Neural cell (in vitro differentiated cells): ENCODE results near the gene ACSS1. TPM values are rescaled to one million over a fixed set of nuclear protein-coding genes. Genes with fewer than 3 reads are reported as not detected.

Experiments
- H2AFZ ChIP-seq: fragments of 200-600, 300-800 bp; sonication (generic), shearing (Covaris generic); 2 replicates; pipeline ENCODE4 v1.6.0; 2014; ENCODE audit warnings: low read depth, mild to moderate bottlenecking, antibody characterized with exemption, low read length, moderate library complexity
- H3F3A ChIP-seq: fragments of 200-600 bp; shearing (Covaris generic); 2 replicates; pipeline ENCODE4 v1.6.1; 2016; ENCODE audit warnings: mild to moderate bottlenecking, moderate library complexity, mixed read lengths, antibody characterized with exemption, low read length; ENCODE audit not compliant: insufficient read depth, poor library complexity, severe bottlenecking
- H3K27ac ChIP-seq: fragments of 200-600, 300-800 bp; sonication (generic), shearing (Covaris generic); 2 replicates; pipeline ENCODE4 v1.5.1; 2014; ENCODE audit warnings: mild to moderate bottlenecking, low read length, moderate library complexity
- H3K27me3 ChIP-seq: fragments of 300-800, 200-600 bp; sonication (generic), shearing (Covaris generic); 2 replicates; pipeline ENCODE4 v1.6.0; 2014; ENCODE audit warnings: mild to moderate bottlenecking, low read depth, low read length, moderate library complexity; ENCODE audit not compliant: insufficient read depth
- H3K36me3 ChIP-seq: fragments of 300-800, 200-600 bp; sonication (generic), shearing (Covaris generic); 2 replicates; pipeline ENCODE4 v1.5.1; 2014; ENCODE audit warnings: mild to moderate bottlenecking, antibody characterized with exemption, low read length, moderate library complexity; ENCODE audit not compliant: insufficient read depth
- H3K4me2 ChIP-seq: fragments of 300-800, 200-600 bp; sonication (generic), shearing (Covaris generic); 2 replicates; pipeline ENCODE4 v1.6.0; 2014; ENCODE audit warnings: mild to moderate bottlenecking, low read length
- H3K4me3 ChIP-seq: fragments of 300-800, 200-600 bp; sonication (generic), shearing (Covaris generic); 2 replicates; pipeline ENCODE4 v1.5.1; 2014; ENCODE audit warnings: mild to moderate bottlenecking, low read length, moderate library complexity
- H3K79me2 ChIP-seq: fragments of 200-600 bp; shearing (Covaris generic); replicated peaks from 2 replicates; pipeline ENCODE4 v1.6.0; 2014; ENCODE audit warnings: mild to moderate bottlenecking, low read length, moderate library complexity; ENCODE audit not compliant: insufficient read depth
- H3K9ac ChIP-seq: fragments of 300-800, 200-600 bp; sonication (generic), shearing (Covaris generic); 2 replicates; pipeline ENCODE4 v1.6.1; 2016; ENCODE audit warnings: mild to moderate bottlenecking, low read length, mixed read lengths
- H3K9me2 ChIP-seq: fragments of 200-600 bp; shearing (Covaris generic); 2 replicates; pipeline ENCODE4 v1.6.1; 2016; ENCODE audit warnings: mild to moderate bottlenecking, low read length, mixed read lengths; ENCODE audit not compliant: insufficient read depth
- H3K9me3 ChIP-seq: fragments of 200-600, 300-800 bp; sonication (generic), shearing (Covaris generic); 2 replicates; pipeline ENCODE4 v1.6.1; 2016; ENCODE audit warnings: mild to moderate bottlenecking, mixed run types, low read length, moderate library complexity, mixed read lengths
- H4K20me1 ChIP-seq: fragments of 200-600 bp; shearing (Covaris generic); 2 replicates; pipeline ENCODE4 v1.6.1; 2016; ENCODE audit warnings: mild to moderate bottlenecking, mixed run types; ENCODE audit not compliant: insufficient read depth
- EP300 ChIP-seq: fragments of 450-650 bp; conservative IDR thresholded peaks from 2 replicates; pipeline ENCODE4 v1.6.1; 2014; ENCODE audit warnings: antibody characterized with exemption, mild to moderate bottlenecking, moderate library complexity; ENCODE audit not compliant: poor library complexity, severe bottlenecking
- EZH2 ChIP-seq: fragments of 200-600, 300-800 bp; shearing (Covaris generic), sonication (generic); IDR thresholded peaks from 2 replicates; pipeline ENCODE4 v1.6.1; 2014; ENCODE audit warnings: antibody characterized with exemption, low read length, borderline replicate concordance, mild to moderate bottlenecking; ENCODE audit not compliant: insufficient read depth, poor library complexity, severe bottlenecking
- MXI1 ChIP-seq: fragments of 450-650 bp; conservative IDR thresholded peaks from 2 replicates; pipeline ENCODE4 v1.6.1; 2014; ENCODE audit warnings: antibody characterized with exemption, mild to moderate bottlenecking; ENCODE audit not compliant: poor library complexity, severe bottlenecking
- POLR2AphosphoS5 ChIP-seq: IDR thresholded peaks from 2 replicates; pipeline ENCODE4 v1.6.1; 2012
- RAD21 ChIP-seq: fragments of 450-650 bp; conservative IDR thresholded peaks from 2 replicates; pipeline ENCODE4 v1.6.1; 2014; ENCODE audit warnings: antibody characterized with exemption, mild to moderate bottlenecking, moderate library complexity
- SMC3 ChIP-seq: fragments of 450-650 bp; conservative IDR thresholded peaks from 2 replicates; pipeline ENCODE4 v1.6.1; 2014; ENCODE audit warnings: antibody characterized with exemption, mild to moderate bottlenecking, moderate library complexity; ENCODE audit not compliant: poor library complexity
- TAF1 ChIP-seq: IDR thresholded peaks from 2 replicates; pipeline ENCODE4 v1.6.1; 2012; ENCODE audit warnings: low read depth
- polyA plus RNA-seq: library from polyadenylated mRNA; depleted of rRNA; stranded (reverse); fragments of >200 nt; gene quantifications from 2 replicates; pipeline ENCODE4 v1.2.3, GENCODE V29; 2014
- TF ChIP-seq, protein P1 (sequence below): fragments of 450-650 bp; IDR thresholded peaks from 2 replicates; pipeline ENCODE4 v1.5.1; 2014; ENCODE audit warnings: antibody characterized with exemption, mild to moderate bottlenecking, moderate library complexity; ENCODE audit not compliant: poor library complexity, severe bottlenecking
- TF ChIP-seq, protein P2 (sequence below): IDR thresholded peaks from 2 replicates; pipeline ENCODE4 v1.6.1; 2012; ENCODE audit warnings: borderline replicate concordance

Gene ACSS1
- polyA plus RNA-seq, 1 donor from 2014 or later, result not detected

- H3K36me3 ChIP-seq, result no peaks in the 10 kb centered on the region
- no peaks in the 10 kb centered on the region for H3K79me2 ChIP-seq
- TF ChIP-seq, protein P1, sequence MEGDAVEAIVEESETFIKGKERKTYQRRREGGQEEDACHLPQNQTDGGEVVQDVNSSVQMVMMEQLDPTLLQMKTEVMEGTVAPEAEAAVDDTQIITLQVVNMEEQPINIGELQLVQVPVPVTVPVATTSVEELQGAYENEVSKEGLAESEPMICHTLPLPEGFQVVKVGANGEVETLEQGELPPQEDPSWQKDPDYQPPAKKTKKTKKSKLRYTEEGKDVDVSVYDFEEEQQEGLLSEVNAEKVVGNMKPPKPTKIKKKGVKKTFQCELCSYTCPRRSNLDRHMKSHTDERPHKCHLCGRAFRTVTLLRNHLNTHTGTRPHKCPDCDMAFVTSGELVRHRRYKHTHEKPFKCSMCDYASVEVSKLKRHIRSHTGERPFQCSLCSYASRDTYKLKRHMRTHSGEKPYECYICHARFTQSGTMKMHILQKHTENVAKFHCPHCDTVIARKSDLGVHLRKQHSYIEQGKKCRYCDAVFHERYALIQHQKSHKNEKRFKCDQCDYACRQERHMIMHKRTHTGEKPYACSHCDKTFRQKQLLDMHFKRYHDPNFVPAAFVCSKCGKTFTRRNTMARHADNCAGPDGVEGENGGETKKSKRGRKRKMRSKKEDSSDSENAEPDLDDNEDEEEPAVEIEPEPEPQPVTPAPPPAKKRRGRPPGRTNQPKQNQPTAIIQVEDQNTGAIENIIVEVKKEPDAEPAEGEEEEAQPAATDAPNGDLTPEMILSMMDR, result no peak
- no peak for TF ChIP-seq POLR2AphosphoS5
- TF ChIP-seq TAF1, result no peak
- TF ChIP-seq, protein P2, sequence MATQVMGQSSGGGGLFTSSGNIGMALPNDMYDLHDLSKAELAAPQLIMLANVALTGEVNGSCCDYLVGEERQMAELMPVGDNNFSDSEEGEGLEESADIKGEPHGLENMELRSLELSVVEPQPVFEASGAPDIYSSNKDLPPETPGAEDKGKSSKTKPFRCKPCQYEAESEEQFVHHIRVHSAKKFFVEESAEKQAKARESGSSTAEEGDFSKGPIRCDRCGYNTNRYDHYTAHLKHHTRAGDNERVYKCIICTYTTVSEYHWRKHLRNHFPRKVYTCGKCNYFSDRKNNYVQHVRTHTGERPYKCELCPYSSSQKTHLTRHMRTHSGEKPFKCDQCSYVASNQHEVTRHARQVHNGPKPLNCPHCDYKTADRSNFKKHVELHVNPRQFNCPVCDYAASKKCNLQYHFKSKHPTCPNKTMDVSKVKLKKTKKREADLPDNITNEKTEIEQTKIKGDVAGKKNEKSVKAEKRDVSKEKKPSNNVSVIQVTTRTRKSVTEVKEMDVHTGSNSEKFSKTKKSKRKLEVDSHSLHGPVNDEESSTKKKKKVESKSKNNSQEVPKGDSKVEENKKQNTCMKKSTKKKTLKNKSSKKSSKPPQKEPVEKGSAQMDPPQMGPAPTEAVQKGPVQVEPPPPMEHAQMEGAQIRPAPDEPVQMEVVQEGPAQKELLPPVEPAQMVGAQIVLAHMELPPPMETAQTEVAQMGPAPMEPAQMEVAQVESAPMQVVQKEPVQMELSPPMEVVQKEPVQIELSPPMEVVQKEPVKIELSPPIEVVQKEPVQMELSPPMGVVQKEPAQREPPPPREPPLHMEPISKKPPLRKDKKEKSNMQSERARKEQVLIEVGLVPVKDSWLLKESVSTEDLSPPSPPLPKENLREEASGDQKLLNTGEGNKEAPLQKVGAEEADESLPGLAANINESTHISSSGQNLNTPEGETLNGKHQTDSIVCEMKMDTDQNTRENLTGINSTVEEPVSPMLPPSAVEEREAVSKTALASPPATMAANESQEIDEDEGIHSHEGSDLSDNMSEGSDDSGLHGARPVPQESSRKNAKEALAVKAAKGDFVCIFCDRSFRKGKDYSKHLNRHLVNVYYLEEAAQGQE, result no peak
- no peak for TF ChIP-seq SMC3
- no peak for TF ChIP-seq EZH2
- TF ChIP-seq EP300, result no peak
- TF ChIP-seq RAD21, result no peak
- H3K9ac ChIP-seq, result no peak overlapping the region
- no peak overlapping the region for H3K4me2 ChIP-seq
- H3K9me3 ChIP-seq, result no peaks in the 10 kb centered on the region
- H4K20me1 ChIP-seq, result no peaks in the 10 kb centered on the region
- no peak overlapping the region for H3K27ac ChIP-seq
- no peaks in the 10 kb centered on the region for H3K9me2 ChIP-seq
- H3F3A ChIP-seq, result no peaks in the 10 kb centered on the region
- H3K27me3 ChIP-seq, result peaks cover 68% of the 10 kb centered on the region
- no peak overlapping the region for H2AFZ ChIP-seq
- H3K4me3 ChIP-seq, result no peak overlapping the region
These were observed 1.2 kb upstream of the ACSS1 start for GRCh38 chr20:25058847-25059810.

DNA sequence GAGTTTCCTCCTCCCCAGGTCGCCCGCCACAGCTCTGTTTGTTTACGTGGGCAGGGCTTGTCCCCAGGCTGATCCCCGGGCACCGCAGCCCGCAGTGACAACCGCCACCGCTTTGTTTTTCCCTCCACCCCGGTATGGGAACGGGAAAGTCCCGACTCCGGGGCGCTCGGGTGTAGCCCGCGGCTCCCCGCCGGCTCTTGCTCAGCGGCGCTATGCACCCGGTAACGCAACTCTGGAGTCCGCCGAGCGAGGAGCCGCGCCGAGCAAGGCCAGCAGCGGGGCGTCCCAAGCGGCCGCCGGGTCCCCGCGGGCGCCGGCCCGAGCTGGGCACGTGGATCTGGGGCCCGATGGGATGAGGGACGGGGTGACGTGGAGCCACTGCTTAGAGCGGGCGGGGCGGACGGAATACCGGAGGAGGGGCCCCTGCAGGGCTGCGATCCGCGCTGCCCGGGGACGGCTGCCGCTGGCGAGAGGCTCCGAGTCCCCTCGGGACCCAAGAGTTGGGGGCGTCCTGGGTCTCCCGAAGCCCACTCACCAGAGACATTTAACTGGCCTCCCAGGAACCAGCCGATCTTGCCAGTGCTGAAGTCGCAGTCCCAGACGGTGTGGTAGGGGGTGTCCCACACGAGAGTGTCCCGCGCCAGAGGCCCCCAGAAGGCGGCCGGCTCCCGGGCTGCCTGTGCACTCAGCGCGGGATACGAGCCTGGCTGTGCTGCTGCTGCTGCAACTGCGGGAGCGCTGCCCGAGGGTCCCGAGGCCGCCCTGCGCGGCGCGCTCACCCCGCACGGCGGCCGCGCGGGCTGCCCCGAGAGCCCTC, 497 bp downstream of the ACSS1 start:
- no peaks in the 10 kb centered on the region for H4K20me1 ChIP-seq
- H3F3A ChIP-seq, result no peaks in the 10 kb centered on the region
- peak overlapping the region; percentile 68 for H3K4me3 ChIP-seq
- TF ChIP-seq EP300, result no peak
- TF ChIP-seq RAD21, result no peak
- no peak for TF ChIP-seq SMC3
- TF ChIP-seq MXI1, result no peak
- TF ChIP-seq EZH2, result no peak
- TF ChIP-seq, protein P1, result no peak
- no peak for TF ChIP-seq TAF1
- TF ChIP-seq POLR2AphosphoS5, result no peak
- TF ChIP-seq, protein P2, result no peak
- H2AFZ ChIP-seq, result no peak overlapping the region
- no peak overlapping the region for H3K27ac ChIP-seq
- H3K9ac ChIP-seq, result peak overlapping the region; percentile 40
- H3K9me2 ChIP-seq, result no peaks in the 10 kb centered on the region
- no peaks in the 10 kb centered on the region for H3K9me3 ChIP-seq
- no peaks in the 10 kb centered on the region for H3K79me2 ChIP-seq
- H3K27me3 ChIP-seq, result peaks cover 68% of the 10 kb centered on the region
- no peaks in the 10 kb centered on the region for H3K36me3 ChIP-seq
- peak overlapping the region; percentile 68 for H3K4me2 ChIP-seq
